ENCODE results near the gene GLDN. TPM values are rescaled to one million over a fixed set of nuclear protein-coding genes. Genes with fewer than 3 reads are reported as not detected.

Gene GLDN
- total RNA-seq, 1 experiment from 2014 or later: 0.77 TPM

GRCh38 chr15:51379390-51379789, 37.9 kb downstream of the GLDN start (continued):
- no peak for TF ChIP-seq ATF2 (CRISPR knock-in tag; IDR thresholded peaks at IDR 0.05; ENCODE audit: borderline replicate concordance, low read depth)

- DNase-seq (ENCODE audit: low spot score) (peak; percentile 60), ATAC-seq (peak; percentile 93)
- TF ChIP-seq GABPB1 (CRISPR knock-in tag; IDR thresholded peaks at IDR 0.05): no peak
- TF ChIP-seq ZBTB21 (CRISPR knock-in tag; IDR thresholded peaks at IDR 0.05; ENCODE audit: borderline replicate concordance): no peak
- TF ChIP-seq CTCF (IDR thresholded peaks at IDR 0.05): peak; percentile 80
- no peak for TF ChIP-seq TEAD4 (CRISPR knock-in tag; IDR thresholded peaks at IDR 0.05)
- TF ChIP-seq AFF4 (CRISPR knock-in tag; IDR thresholded peaks at IDR 0.05; ENCODE audit: borderline replicate concordance): no peak
- TF ChIP-seq GRHL2 (CRISPR knock-in tag; IDR thresholded peaks at IDR 0.05; ENCODE audit: insufficient replicate concordance, severe bottlenecking): no peak
- no peak for TF ChIP-seq ZNF219 (CRISPR knock-in tag; IDR thresholded peaks at IDR 0.05; ENCODE audit: borderline replicate concordance)
- ChIA-PET CTCF (interaction anchor here (0.5 to 6.0 kb wide), 18 partner anchors 11 to 649 kb away, joined by 3 to 69 read pairs (median 6); partner anchors contain the start of gene AP4E1), POLR2A (interaction anchor here (1.2 kb wide), 1 partner anchor 95 kb away, joined by 3 read pairs; no protein-coding TSS in a partner anchor)
- H3K36me3 Mint-ChIP-seq: no peaks in the 10 kb centered on the region
- H3K27me3 Mint-ChIP-seq (ENCODE audit: low read depth): peaks cover 2% of the 10 kb centered on the region; the same call in 1 of the 2 replicates
- H3K4me3 Mint-ChIP-seq: no peak overlapping the region
- peaks cover 4% of the 10 kb centered on the region for H3K4me1 Mint-ChIP-seq
- no peaks in the 10 kb centered on the region for H3K9me3 Mint-ChIP-seq
- H3K27ac Mint-ChIP-seq: no peak overlapping the region
Measured at GRCh38 chr15:51380999-51381806, 39.7 kb downstream of the GLDN start.

- H3K4me1 Mint-ChIP-seq: peaks cover 4% of the 10 kb centered on the region
- DNase-seq (ENCODE audit: low spot score) (peak; percentile 59), ATAC-seq (peak; percentile 76)
- no peak overlapping the region for H3K27ac Mint-ChIP-seq
- H3K4me3 Mint-ChIP-seq: no peak overlapping the region
- no peaks in the 10 kb centered on the region for H3K36me3 Mint-ChIP-seq
- H3K9me3 Mint-ChIP-seq: no peaks in the 10 kb centered on the region
- TF ChIP-seq NFYB (CRISPR knock-in tag; conservative IDR thresholded peaks at IDR 0.05; ENCODE audit: low read depth): no peak
- no peak for TF ChIP-seq ZNF423 (CRISPR knock-in tag; IDR thresholded peaks at IDR 0.05)
- TF ChIP-seq ERG (CRISPR knock-in tag; IDR thresholded peaks at IDR 0.05): no peak
- TF ChIP-seq E2F5 (CRISPR knock-in tag; IDR thresholded peaks at IDR 0.05): no peak
- no peak for TF ChIP-seq ZBTB43 (CRISPR knock-in tag; IDR thresholded peaks at IDR 0.05)
- no peak for TF ChIP-seq NFE2L1 (CRISPR knock-in tag; IDR thresholded peaks at IDR 0.05)
- CTCF ChIA-PET: interaction anchor here (0.5 to 6.0 kb wide), 25 partner anchors 9 to 617 kb away, joined by 3 to 69 read pairs (median 4); partner anchors contain the start of genes AP4E1 and SPPL2A
- POLR2A ChIA-PET: no interaction called here
- peaks cover 2% of the 10 kb centered on the region; the same call in 1 of the 2 replicates for H3K27me3 Mint-ChIP-seq (ENCODE audit: low read depth)
Measured at GRCh38 chr15:51382787-51383186, 41.3 kb downstream of the GLDN start.

All from WTC11 (cell line).